A549 (cell line): Measurements from ENCODE around the gene MARCHF9. TPM values are rescaled to one million over a fixed set of nuclear protein-coding genes. Genes with fewer than 3 reads are reported as not detected.

ENCODE experiments used
- ATAC-seq, 2 experiments: fragments of 200-7000 bp in 1 of 2; fragments of >200 bp in 1 of 2; cut with Nextera tagmentation in 1 of 2; cut with Tn5 transposase in 1 of 2; 3 replicates each; pipeline versions ENCODE4 v1.8.0 to v1.9.1; 2018 to 2020; ENCODE audit warnings: mild to moderate bottlenecking in 1 of 2, moderate library complexity in 1 of 2
- CTCF ChIA-PET: fragments of 300-600 bp; sonication (Branson Sonifier 250); formaldehyde crosslinking; extraction: SDS; loops from one replicate; lab custom pipeline; 2021; ENCODE audit warnings: antibody characterized with exemption, inconsistent platforms; lab: Yijun Ruan, JAX
- POLR2A ChIA-PET: fragments of 350-600 bp; formaldehyde crosslinking; extraction: SDS; loops from one replicate; lab custom pipeline; 2021; ENCODE audit warnings: antibody characterized with exemption, inconsistent platforms; lab: Yijun Ruan, JAX
- DNase-seq, 2 experiments: peaks; one replicate each; pipeline versions ENCODE4 v3.0.0 to v3.0.0-alpha.2; 2011 to 2016; ENCODE audit warnings: low read depth in 1 of 2, low spot score in 1 of 2
- FAIRE-seq: peaks from 2 replicates; lab custom pipeline; 2011; peaks lifted over from hg19 to GRCh38; lab: Jason Lieb, UNC
- H3K27ac ChIP-seq, 2 experiments: fragments of >200 bp; sonication (Bioruptor Twin); formaldehyde crosslinking; 3 replicates each; pipeline ENCODE4 v1.5.1; 2016 to 2017
- H3K4me1 ChIP-seq: fragments of >200 bp; sonication (Bioruptor Twin); formaldehyde crosslinking; 3 replicates; pipeline ENCODE4 v1.6.1; 2016
- H3K4me2 ChIP-seq: fragments of >200 bp; sonication (Bioruptor Twin); formaldehyde crosslinking; 3 replicates; pipeline ENCODE4 v1.6.1; 2016
- H3K4me3 ChIP-seq: fragments of >200 bp; sonication (Bioruptor Twin); formaldehyde crosslinking; 3 replicates; pipeline ENCODE4 v1.5.1; 2016
- H3K9me3 ChIP-seq: fragments of >200 bp; sonication (Bioruptor Twin); formaldehyde crosslinking; 3 replicates; pipeline ENCODE4 v1.6.1; 2016
- ATOH8 ChIP-seq: fragments of 250-450 bp; sonication (Bioruptor Pico); IDR thresholded peaks from 2 replicates; pipeline ENCODE4 v1.5.0; 2020; ENCODE audit warnings: low read depth, mild to moderate bottlenecking, moderate library complexity
- BHLHE40 ChIP-seq: IDR thresholded peaks from 2 replicates; pipeline ENCODE4 v1.6.1; 2012; ENCODE audit warnings: low read depth, low read length, inconsistent platforms
- CEBPB ChIP-seq, 2 experiments: fragments of >200 bp in 1 of 2; sonication (Bioruptor Twin) in 1 of 2; formaldehyde crosslinking in 1 of 2; IDR thresholded peaks; 2 replicates each; pipeline ENCODE4 v1.6.1; 2012 to 2016
- CHD4 ChIP-seq: fragments of 200-600 bp; sonication (generic); IDR thresholded peaks from 2 replicates; pipeline ENCODE4 v1.6.1; 2016; ENCODE audit warnings: antibody characterized with exemption, mild to moderate bottlenecking, borderline replicate concordance
- EHF ChIP-seq: fragments of 250-450 bp; sonication (Bioruptor Pico); IDR thresholded peaks from 2 replicates; pipeline ENCODE4 v1.5.0; 2020; ENCODE audit warnings: mild to moderate bottlenecking
- EHMT2 ChIP-seq: fragments of 200-600 bp; sonication (generic); IDR thresholded peaks from 2 replicates; pipeline ENCODE4 v1.6.1; 2016; ENCODE audit warnings: antibody characterized with exemption, low read depth, mild to moderate bottlenecking, moderate library complexity
- ELK1 ChIP-seq: fragments of 150-350 bp; IDR thresholded peaks from 2 replicates; pipeline ENCODE4 v1.6.1; 2014; ENCODE audit warnings: low read depth, mild to moderate bottlenecking, low read length
- FOSL2 ChIP-seq, 2 experiments: fragments of 450-650 bp in 1 of 2; fragments of >200 bp in 1 of 2; sonication (Bioruptor Twin) in 1 of 2; formaldehyde crosslinking; IDR thresholded peaks; 2 replicates each; pipeline versions ENCODE4 v1.5.0 to v1.6.1; 2016 to 2020; ENCODE audit warnings: mild to moderate bottlenecking in 1 of 2, moderate library complexity in 1 of 2
- FOXS1 ChIP-seq: fragments of 250-450 bp; sonication (Bioruptor Pico); IDR thresholded peaks from 2 replicates; pipeline ENCODE4 v1.5.0; 2020; ENCODE audit warnings: mild to moderate bottlenecking, moderate library complexity
- GATA3 ChIP-seq: IDR thresholded peaks from 2 replicates; pipeline ENCODE4 v1.6.1; 2012; ENCODE audit warnings: borderline replicate concordance
- HOXB13 ChIP-seq: fragments of 250-450 bp; sonication (Bioruptor Pico); IDR thresholded peaks from 2 replicates; pipeline ENCODE4 v1.5.0; 2020; ENCODE audit warnings: low read depth, mild to moderate bottlenecking, moderate library complexity
- JUN ChIP-seq, 2 experiments: fragments of >200 bp; sonication (Bioruptor Twin); formaldehyde crosslinking; IDR thresholded peaks; 2 replicates in 1 of 2; 3 replicates in 1 of 2; pipeline ENCODE4 v1.6.1; 2016 to 2017
- MAZ ChIP-seq: fragments of 150-350 bp; IDR thresholded peaks from 2 replicates; pipeline ENCODE4 v1.6.1; 2014; ENCODE audit warnings: antibody characterized with exemption, low read depth, low read length, borderline replicate concordance
- NFE2L2 ChIP-seq: fragments of 150-350 bp; conservative IDR thresholded peaks from 2 replicates; pipeline ENCODE4 v1.6.1; 2014; ENCODE audit warnings: low read length
- NR3C1 ChIP-seq: fragments of >200 bp; sonication (Bioruptor Twin); formaldehyde crosslinking; IDR thresholded peaks from 3 replicates; pipeline ENCODE4 v1.6.1; 2017
- PHF8 ChIP-seq: fragments of 200-600 bp; sonication (generic); IDR thresholded peaks from 2 replicates; pipeline ENCODE4 v1.6.1; 2016; ENCODE audit warnings: low read depth, mild to moderate bottlenecking, antibody characterized with exemption, moderate library complexity, borderline replicate concordance
- RAD21 ChIP-seq, 2 experiments: fragments of >200 bp in 1 of 2; sonication (Bioruptor Twin) in 1 of 2; formaldehyde crosslinking in 1 of 2; IDR thresholded peaks in 1 of 2; conservative IDR thresholded peaks in 1 of 2; 2 replicates in 1 of 2; 3 replicates in 1 of 2; pipeline ENCODE4 v1.6.1; 2012 to 2018; ENCODE audit warnings: inconsistent platforms in 1 of 2
- RNF2 ChIP-seq: fragments of 200-600 bp; sonication (generic); IDR thresholded peaks from 2 replicates; pipeline ENCODE4 v1.6.1; 2016; ENCODE audit warnings: low read depth, mild to moderate bottlenecking, antibody characterized with exemption, moderate library complexity, borderline replicate concordance
- SMC3 ChIP-seq: fragments of >200 bp; sonication (Bioruptor Twin); formaldehyde crosslinking; IDR thresholded peaks from 3 replicates; pipeline ENCODE4 v1.6.1; 2018; ENCODE audit warnings: inconsistent platforms
- TFCP2L1 ChIP-seq: fragments of 250-450 bp; sonication (Bioruptor Pico); IDR thresholded peaks from 2 replicates; pipeline ENCODE4 v1.5.0; 2021; ENCODE audit warnings: mild to moderate bottlenecking
- USF2 ChIP-seq: fragments of 450-650 bp; IDR thresholded peaks from 2 replicates; pipeline ENCODE4 v1.6.1; 2014; ENCODE audit warnings: antibody characterized with exemption
- ZNF302 ChIP-seq: fragments of 250-450 bp; sonication (Bioruptor Pico); IDR thresholded peaks from 2 replicates; pipeline ENCODE4 v1.9.0; 2021; ENCODE audit warnings: inconsistent platforms, mild to moderate bottlenecking, moderate library complexity
- ZSCAN20 ChIP-seq: fragments of 250-450 bp; sonication (Bioruptor Pico); IDR thresholded peaks from 2 replicates; pipeline ENCODE4 v1.8.0; 2022; ENCODE audit warnings: mild to moderate bottlenecking, moderate library complexity
- WGBS: methylation state at CpG from one replicate; pipeline ENCODE4 v1.1.6; 2017; ENCODE audit errors: missing lambda C conversion rate; 5-methylcytosine and 5-hydroxymethylcytosine counted together
- polyA plus RNA-seq, 4 experiments: library from polyadenylated mRNA; depleted of rRNA in 3 of 4; stranded (reverse); fragments of >200 nt; fragmentation: RNase III in 1 of 4; extraction: RNeasy Plus Mini Kit Qiagen cat#74134 plus additional on column Dnase treatment in 1 of 4; gene quantifications; 2 replicates in 3 of 4; 3 replicates in 1 of 4; pipeline ENCODE4 v1.2.3, GENCODE V29; 2011 to 2017

MARCHF9 gene
- polyA plus RNA-seq, 2 of the 4 experiments (the other 2 are of a cell fraction) = 6.8 to 7.2 TPM

- ChIA-PET CTCF (interaction anchor here (0.8 to 1.7 kb wide), 6 partner anchors 13 to 99 kb away, joined by 3 to 6 read pairs (median 4); partner anchors contain the start of gene TSFM), POLR2A (no interaction called here)
- 73% methylated on average over 6 of the region's 9 CpGs for WGBS
- no peak for TF ChIP-seq TFCP2L1 (CRISPR knock-in tag)
- no peak for TF ChIP-seq CHD4
- no peak for TF ChIP-seq CEBPB (IDR thresholded peaks at IDR 0.05)
- TF ChIP-seq FOXS1 (CRISPR knock-in tag) = no peak
- TF ChIP-seq RAD21 (conservative IDR thresholded peaks at IDR 0.05 in 1 of 2, IDR thresholded peaks at IDR 0.05 in 1 of 2) = no peak
- TF ChIP-seq ZSCAN20 = no peak
- no peak for TF ChIP-seq BHLHE40
- no peak for TF ChIP-seq JUN (IDR thresholded peaks at IDR 0.05)
- Histone ChIP-seq H3K27ac (no peak overlapping the region), H3K4me1 (peaks cover 11% of the 10 kb centered on the region), H3K4me2 (no peak overlapping the region), H3K4me3 (no peak overlapping the region), H3K9me3 (no peaks in the 10 kb centered on the region)
- DNase-seq (no peak), ATAC-seq (no peak), FAIRE-seq (no peak)
Observed at GRCh38 chr12:57807285-57807684, 52.4 kb downstream of the MARCHF9 start.

- Histone ChIP-seq H3K9me3 (no peaks in the 10 kb centered on the region), H3K4me1 (peaks cover 11% of the 10 kb centered on the region), H3K4me3 (no peak overlapping the region), H3K4me2 (no peak overlapping the region), H3K27ac (no peak overlapping the region)
- CTCF ChIA-PET = interaction anchor here (0.6 to 1.7 kb wide), 5 partner anchors 24 to 94 kb away, joined by 3 to 6 read pairs (median 4); partner anchors contain the start of gene TSFM
- TF ChIP-seq NFE2L2 (no peak), FOSL2 (IDR thresholded peaks at IDR 0.05) (no peak), FOSL2 (CRISPR knock-in tag; IDR thresholded peaks at IDR 0.05) (no peak), MAZ (no peak), SMC3 (no peak), RNF2 (no peak), ATOH8 (CRISPR knock-in tag) (no peak), HOXB13 (CRISPR knock-in tag) (no peak), PHF8 (no peak), EHMT2 (no peak), EHF (no peak), CEBPB (IDR thresholded peaks at IDR 0.05) (no peak), USF2 (no peak), ZNF302 (CRISPR knock-in tag) (no peak), NR3C1 (no peak), ELK1 (no peak), GATA3 (no peak)
- ATAC-seq (no peak), DNase-seq (no peak), FAIRE-seq (no peak)
- WGBS = 68% methylated on average over 5 of the region's 5 CpGs
- POLR2A ChIA-PET = no interaction called here
Observed at GRCh38 chr12:57808351-57808750, 53.4 kb downstream of the MARCHF9 start.
